ENCODE measurements around the gene EFCAB5.

DNA sequence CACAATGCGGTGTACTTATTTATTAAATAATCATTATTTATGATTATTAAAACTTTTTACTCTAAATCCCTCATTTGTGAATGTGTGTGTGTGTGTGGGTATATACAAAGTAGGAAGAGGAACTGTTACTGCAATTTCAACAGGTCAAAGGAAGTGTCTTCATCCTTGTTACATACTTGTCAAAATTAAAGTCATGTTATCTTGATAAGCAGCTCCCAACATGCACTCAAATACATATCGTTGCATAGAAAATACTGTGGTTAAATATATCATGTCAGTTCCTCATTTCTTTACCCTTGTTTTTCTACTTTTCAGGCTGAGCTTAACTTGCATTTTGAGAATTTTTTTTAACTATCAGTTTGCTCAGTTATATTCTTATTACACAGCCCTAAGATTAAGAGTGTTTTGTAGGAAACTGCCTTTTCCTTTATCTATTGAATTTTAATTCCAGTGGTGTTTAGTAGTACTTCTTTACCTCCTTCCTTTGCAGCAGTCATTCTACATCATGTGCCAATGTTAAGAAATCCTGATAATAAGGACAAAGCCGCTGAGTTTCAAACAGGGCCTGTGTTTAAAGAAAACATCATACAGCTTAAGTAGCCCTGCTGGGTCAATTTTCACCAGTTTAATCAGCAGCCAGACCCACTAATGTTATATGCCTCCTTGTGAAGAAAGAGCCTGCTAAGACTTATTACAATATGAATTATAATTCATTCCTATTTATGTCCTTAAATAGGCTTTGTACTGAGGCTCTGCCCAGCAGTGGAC, 7.2 kb downstream of the EFCAB5 start:
- TF ChIP-seq, protein P1, sequence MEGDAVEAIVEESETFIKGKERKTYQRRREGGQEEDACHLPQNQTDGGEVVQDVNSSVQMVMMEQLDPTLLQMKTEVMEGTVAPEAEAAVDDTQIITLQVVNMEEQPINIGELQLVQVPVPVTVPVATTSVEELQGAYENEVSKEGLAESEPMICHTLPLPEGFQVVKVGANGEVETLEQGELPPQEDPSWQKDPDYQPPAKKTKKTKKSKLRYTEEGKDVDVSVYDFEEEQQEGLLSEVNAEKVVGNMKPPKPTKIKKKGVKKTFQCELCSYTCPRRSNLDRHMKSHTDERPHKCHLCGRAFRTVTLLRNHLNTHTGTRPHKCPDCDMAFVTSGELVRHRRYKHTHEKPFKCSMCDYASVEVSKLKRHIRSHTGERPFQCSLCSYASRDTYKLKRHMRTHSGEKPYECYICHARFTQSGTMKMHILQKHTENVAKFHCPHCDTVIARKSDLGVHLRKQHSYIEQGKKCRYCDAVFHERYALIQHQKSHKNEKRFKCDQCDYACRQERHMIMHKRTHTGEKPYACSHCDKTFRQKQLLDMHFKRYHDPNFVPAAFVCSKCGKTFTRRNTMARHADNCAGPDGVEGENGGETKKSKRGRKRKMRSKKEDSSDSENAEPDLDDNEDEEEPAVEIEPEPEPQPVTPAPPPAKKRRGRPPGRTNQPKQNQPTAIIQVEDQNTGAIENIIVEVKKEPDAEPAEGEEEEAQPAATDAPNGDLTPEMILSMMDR (IDR thresholded peaks at IDR 0.05; ENCODE audit: low read depth, low read length): no peak
- TF ChIP-seq POLR2A (IDR thresholded peaks at IDR 0.05; ENCODE audit: extremely low read depth, insufficient read length): no peak
- TF ChIP-seq, protein P2, sequence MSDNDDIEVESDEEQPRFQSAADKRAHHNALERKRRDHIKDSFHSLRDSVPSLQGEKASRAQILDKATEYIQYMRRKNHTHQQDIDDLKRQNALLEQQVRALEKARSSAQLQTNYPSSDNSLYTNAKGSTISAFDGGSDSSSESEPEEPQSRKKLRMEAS (IDR thresholded peaks at IDR 0.05; ENCODE audit: low read depth, low read length): no peak

All from NB4 (cell line).